K562 (cell line): ENCODE data around the gene KRTAP10-9. TPM values are rescaled to one million over a fixed set of nuclear protein-coding genes. Genes with fewer than 3 reads are reported as not detected.
A peak's percentile ranks its signal among the peaks of the same experiment; 100 is the strongest.

ENCODE experiments used
- ARNT ChIP-seq, 2 experiments: fragments of 450-650 bp; IDR thresholded peaks; 2 replicates each; pipeline ENCODE4 v1.6.1; 2016; ENCODE audit warnings: mild to moderate bottlenecking in 1 of 2
- COPS2 ChIP-seq: fragments of 450-650 bp; conservative IDR thresholded peaks from 2 replicates; pipeline ENCODE4 v1.6.1; 2016; ENCODE audit warnings: mild to moderate bottlenecking, moderate library complexity
- DPF2 ChIP-seq: fragments of 450-650 bp; IDR thresholded peaks from 2 replicates; pipeline ENCODE4 v1.6.1; 2016
- E2F4 ChIP-seq: sonication (generic); formaldehyde crosslinking; IDR thresholded peaks from 2 replicates; pipeline ENCODE4 v1.8.0; 2022; ENCODE audit warnings: mild to moderate bottlenecking, low read depth, missing genetic modification reagents
- ETS1 ChIP-seq: conservative IDR thresholded peaks from 2 replicates; pipeline ENCODE4 v1.6.1; 2011; ENCODE audit warnings: low read depth, mild to moderate bottlenecking, low read length; ENCODE audit not compliant: control insufficient read depth
- FOXA1 ChIP-seq: fragments of 450-650 bp; IDR thresholded peaks from 2 replicates; pipeline ENCODE4 v1.6.1; 2016; ENCODE audit warnings: mild to moderate bottlenecking, borderline replicate concordance
- FOXK1 ChIP-seq: sonication (generic); formaldehyde crosslinking; IDR thresholded peaks from 2 replicates; pipeline ENCODE4 v1.8.0; 2022; ENCODE audit warnings: missing genetic modification reagents, mild to moderate bottlenecking, borderline replicate concordance
- FOXK2 ChIP-seq, 2 experiments: fragments of 450-650 bp; IDR thresholded peaks in 1 of 2; conservative IDR thresholded peaks in 1 of 2; 2 replicates each; pipeline ENCODE4 v1.6.1; 2016; ENCODE audit warnings: low read depth in 2 of 2, mild to moderate bottlenecking in 1 of 2
- HMG20B ChIP-seq: fragments of 250-450 bp; sonication (Bioruptor Pico); IDR thresholded peaks from 2 replicates; pipeline ENCODE4 v1.5.0; 2021; ENCODE audit warnings: mild to moderate bottlenecking
- MAX ChIP-seq: sonication (generic); formaldehyde crosslinking; IDR thresholded peaks from 2 replicates; pipeline ENCODE4 v1.9.0; 2022; ENCODE audit warnings: mild to moderate bottlenecking, missing genetic modification reagents
- MLLT1 ChIP-seq, 2 experiments: fragments of 450-650 bp; IDR thresholded peaks; 2 replicates each; pipeline ENCODE4 v1.6.1; 2016
- NELFE ChIP-seq: IDR thresholded peaks from 2 replicates; pipeline ENCODE4 v1.6.1; 2011; ENCODE audit warnings: mild to moderate bottlenecking; ENCODE audit not compliant: insufficient read depth, insufficient read length
- NFE2L1 ChIP-seq: fragments of 450-650 bp; IDR thresholded peaks from 2 replicates; pipeline ENCODE4 v1.6.1; 2016; ENCODE audit warnings: missing genetic modification characterization, low read depth, mild to moderate bottlenecking, missing compliant biosample characterization, moderate library complexity, borderline replicate concordance
- NFRKB ChIP-seq: fragments of 450-650 bp; IDR thresholded peaks from 2 replicates; pipeline ENCODE4 v1.6.1; 2016; ENCODE audit warnings: low read depth
- SMAD4 ChIP-seq: fragments of 250-450 bp; sonication (Bioruptor Pico); conservative IDR thresholded peaks from 2 replicates; pipeline ENCODE4 v1.8.0; 2021; ENCODE audit warnings: inconsistent platforms, mild to moderate bottlenecking, moderate library complexity
- SNAPC5 ChIP-seq: fragments of 250-450 bp; sonication (Bioruptor Pico); IDR thresholded peaks from 2 replicates; pipeline ENCODE4 v1.8.0; 2021; ENCODE audit warnings: moderate library complexity, mild to moderate bottlenecking, inconsistent platforms
- TAL1 ChIP-seq: fragments of 450-650 bp; IDR thresholded peaks from 2 replicates; pipeline ENCODE4 v1.6.1; 2016; ENCODE audit warnings: mild to moderate bottlenecking
- WHSC1 ChIP-seq: IDR thresholded peaks from one replicate; pipeline ENCODE4 v1.6.1; 2012; ENCODE audit warnings: low read length, control low read depth, inconsistent platforms
- XRCC5 ChIP-seq: fragments of 200-400 bp; formaldehyde crosslinking; IDR thresholded peaks from 2 replicates; pipeline ENCODE4 v1.6.1; 2017; ENCODE audit warnings: low read depth, mild to moderate bottlenecking, low read length
- ZNF239 ChIP-seq: fragments of 250-450 bp; sonication (Bioruptor Pico); IDR thresholded peaks from 2 replicates; pipeline ENCODE4 v1.4.0; 2020; ENCODE audit warnings: mild to moderate bottlenecking
- polyA plus RNA-seq, 8 experiments: library from polyadenylated mRNA; depleted of rRNA in 4 of 8; stranded (reverse) in 5 of 8; unstranded in 3 of 8; fragments of >200 nt; fragmentation: Nextera tagmentation in 2 of 8; fragmentation: Illumina TruSeq in 1 of 8; extraction: Ambion mirVana in 2 of 8; extraction: Trizol in 1 of 8; gene quantifications; 2 replicates each; pipeline versions ENCODE4 v1.2.1 to v1.2.3, GENCODE V29; 2011 to 2014; ENCODE audit warnings: inconsistent platforms in 1 of 8, missing spikeins in 1 of 8
- total RNA-seq, 7 experiments: library from RNA; depleted of rRNA in 6 of 7; stranded (reverse); fragments of >200 nt in 6 of 7; fragmentation: Illumina TruSeq in 2 of 7; extraction: Trizol in 2 of 7; gene quantifications; 2 replicates each; pipeline versions ENCODE4 v1.2.1 to v1.2.3, GENCODE V29; 2011 to 2021; ENCODE audit warnings: low replicate concordance in 1 of 7
- TF ChIP-seq, protein P1 (sequence below): fragments of 450-650 bp; formaldehyde crosslinking; IDR thresholded peaks from 2 replicates; pipeline ENCODE4 v1.4.0; 2022; ENCODE audit warnings: missing genetic modification characterization
- TF ChIP-seq, protein P2 (sequence below): fragments of 250-450 bp; sonication (Bioruptor Pico); IDR thresholded peaks from 2 replicates; pipeline ENCODE4 v1.8.0; 2021; ENCODE audit warnings: borderline replicate concordance, mild to moderate bottlenecking, moderate library complexity; ENCODE audit not compliant: poor library complexity, severe bottlenecking

KRTAP10-9 gene
- total and polyA plus RNA-seq, 9 of the 15 experiments (the other 6 are each of a cell fraction or from before 2014, with no cell fraction given): not detected

GRCh38 chr21:44593598-44594405 is 33.1 kb upstream of the KRTAP10-9 start (continued):
- TF ChIP-seq, protein P1, sequence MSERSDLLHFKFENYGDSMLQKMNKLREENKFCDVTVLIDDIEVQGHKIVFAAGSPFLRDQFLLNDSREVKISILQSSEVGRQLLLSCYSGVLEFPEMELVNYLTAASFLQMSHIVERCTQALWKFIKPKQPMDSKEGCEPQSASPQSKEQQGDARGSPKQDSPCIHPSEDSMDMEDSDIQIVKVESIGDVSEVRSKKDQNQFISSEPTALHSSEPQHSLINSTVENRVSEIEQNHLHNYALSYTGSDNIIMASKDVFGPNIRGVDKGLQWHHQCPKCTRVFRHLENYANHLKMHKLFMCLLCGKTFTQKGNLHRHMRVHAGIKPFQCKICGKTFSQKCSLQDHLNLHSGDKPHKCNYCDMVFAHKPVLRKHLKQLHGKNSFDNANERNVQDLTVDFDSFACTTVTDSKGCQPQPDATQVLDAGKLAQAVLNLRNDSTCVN (CRISPR knock-in tag): no peak
- TF ChIP-seq NFE2L1: peak; percentile 22; the same call in 1 of the 2 replicates
- peak; percentile 95 for TF ChIP-seq DPF2
- TF ChIP-seq WHSC1: no peak
- TF ChIP-seq TAL1: peak; percentile 96
- TF ChIP-seq HMG20B: no peak
- TF ChIP-seq XRCC5: no peak
- no peak for TF ChIP-seq FOXK1 (CRISPR knock-in tag)
- TF ChIP-seq, protein P2, sequence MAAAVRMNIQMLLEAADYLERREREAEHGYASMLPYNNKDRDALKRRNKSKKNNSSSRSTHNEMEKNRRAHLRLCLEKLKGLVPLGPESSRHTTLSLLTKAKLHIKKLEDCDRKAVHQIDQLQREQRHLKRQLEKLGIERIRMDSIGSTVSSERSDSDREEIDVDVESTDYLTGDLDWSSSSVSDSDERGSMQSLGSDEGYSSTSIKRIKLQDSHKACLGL (CRISPR knock-in tag): no peak
- peak; percentile 78 for TF ChIP-seq SMAD4
- TF ChIP-seq ZNF239: no peak
- TF ChIP-seq E2F4: no peak
- 0 out of 4 replicates have a peak, but pooled peaks of 1 of the 2 experiments have one; percentile 45 for TF ChIP-seq MLLT1 (IDR thresholded peaks at IDR 0.05)
- peak; percentile 63; the same call in 1 of the 2 replicates for TF ChIP-seq NFRKB
- no peak for TF ChIP-seq NELFE
- TF ChIP-seq FOXK2 (conservative IDR thresholded peaks at IDR 0.05 in 1 of 2, IDR thresholded peaks at IDR 0.05 in 1 of 2; ENCODE audit: low read depth in 2 of 2): peak; percentile 10 to 59; a peak in 2 of 4 replicates
- TF ChIP-seq ARNT (IDR thresholded peaks at IDR 0.05): peak in 1 of 2 experiments; percentile 74; a peak in 2 of 4 replicates
- no peak for TF ChIP-seq COPS2
- peak; percentile 37; the same call in 1 of the 2 replicates for TF ChIP-seq MAX (CRISPR knock-in tag)
- no peak for TF ChIP-seq FOXA1
- TF ChIP-seq SNAPC5 (CRISPR knock-in tag): no peak
- TF ChIP-seq ETS1: no peak
